GM03348 (cell line): ENCODE results near the gene ZDHHC24.
"Not testable (repeated sequence)": the region's sequence is repeated elsewhere in the genome, so short reads cannot be mapped to it uniquely, and the experiment has no call there.

ENCODE experiments used
- DNase-seq: peaks from one replicate; pipeline ENCODE4 v3.0.0; 2012; ENCODE audit warnings: low spot score

The ZDHHC24 gene

DNA sequence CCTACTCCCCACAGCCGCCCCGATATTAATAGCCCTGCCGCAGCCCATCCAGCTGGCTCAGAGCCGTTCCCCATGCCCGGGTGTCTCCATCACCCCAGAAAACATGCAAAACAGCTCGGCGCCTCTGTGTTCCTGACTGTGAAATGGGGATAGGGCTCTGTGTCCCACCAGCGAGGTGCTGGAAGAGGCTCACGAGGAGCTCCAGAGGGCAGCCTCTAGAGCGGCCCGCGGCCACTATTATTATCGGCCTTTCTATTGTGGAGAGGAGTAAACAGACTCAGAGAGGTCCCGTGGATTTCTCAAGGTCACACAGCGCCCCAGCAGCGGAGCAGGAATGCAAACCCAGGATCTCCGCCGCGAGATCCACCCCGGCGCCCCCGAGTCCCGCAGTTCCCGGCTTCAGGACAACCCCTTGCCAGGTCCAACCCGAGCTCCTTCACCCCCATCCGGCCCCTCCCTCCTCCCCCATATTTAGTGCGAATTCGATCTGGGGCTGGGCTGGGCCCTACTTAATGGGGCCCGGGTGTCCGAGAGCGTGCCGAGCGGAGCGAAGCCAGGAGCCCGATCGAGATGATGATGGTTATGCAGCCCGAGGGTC, 619 bp upstream of the ZDHHC24 start, which contains the start of gene ACTN3:
ACTN3 (plus strand) TSS at position 536 of the 598 bp plus-strand sequence; CDS start at position 571, 35 bp downstream.
- DNase-seq = peak; percentile 67

DNA sequence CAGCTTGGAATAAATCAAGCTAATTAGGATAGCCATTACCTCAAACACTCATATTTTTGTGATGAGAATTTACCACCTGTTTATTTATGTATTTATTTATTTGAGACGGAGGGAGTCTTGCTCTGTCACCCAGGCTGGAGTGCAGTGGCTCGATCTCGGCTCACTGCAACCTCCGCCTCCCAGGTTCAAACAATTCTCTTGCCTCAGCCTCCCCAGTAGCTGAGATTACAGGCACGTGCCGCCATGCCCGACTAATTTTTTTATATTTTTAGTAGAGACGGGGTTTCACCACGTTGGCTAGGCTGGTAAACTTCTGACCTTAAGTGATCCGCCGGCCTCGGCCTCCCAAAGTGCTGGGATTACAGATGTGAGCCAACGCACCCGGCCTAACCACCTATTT, 896 bp downstream of the ZDHHC24 start:
- not testable (repeated sequence) for DNase-seq

DNA sequence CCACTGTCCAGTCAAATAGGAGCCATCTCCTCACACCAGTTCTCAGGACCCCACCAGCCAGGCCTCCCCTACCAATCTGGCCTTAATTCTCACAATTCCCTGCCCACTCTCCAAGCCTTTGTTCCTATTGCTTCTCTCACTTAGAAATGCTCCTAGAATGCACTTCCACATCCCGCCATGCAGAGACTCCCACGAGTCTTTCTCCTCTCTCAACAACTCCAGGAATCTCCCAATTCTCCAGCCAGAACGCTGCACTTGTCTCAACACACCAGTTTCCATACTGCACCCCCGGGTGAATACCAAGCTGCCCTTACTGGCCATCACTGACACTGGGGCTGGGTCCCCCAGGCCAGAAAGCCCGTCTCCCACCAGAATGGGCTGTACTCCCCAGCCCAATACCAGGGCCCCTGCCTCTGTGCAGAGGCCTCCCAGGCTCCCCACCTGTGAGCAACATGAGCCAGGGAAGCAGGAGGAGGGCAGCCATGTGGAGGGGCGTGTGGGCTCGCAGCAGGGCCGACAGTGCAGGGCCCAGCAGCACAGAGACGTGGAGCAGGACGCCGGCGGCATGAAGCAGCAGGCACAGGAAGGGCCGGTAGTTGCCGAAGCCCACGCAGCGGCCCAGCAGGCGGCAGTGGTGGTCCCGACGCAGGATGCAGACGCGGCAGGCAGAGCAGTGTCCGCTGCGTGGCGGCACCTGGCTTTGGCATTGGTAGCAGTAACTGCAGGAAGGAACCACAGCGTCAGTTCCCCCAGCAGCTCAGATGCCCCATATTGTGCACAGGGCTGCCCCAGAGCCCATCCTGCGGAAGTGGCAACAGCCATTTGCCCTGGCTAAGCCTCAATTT, 2.4 kb downstream of the ZDHHC24 start:
- no peak for DNase-seq

DNA sequence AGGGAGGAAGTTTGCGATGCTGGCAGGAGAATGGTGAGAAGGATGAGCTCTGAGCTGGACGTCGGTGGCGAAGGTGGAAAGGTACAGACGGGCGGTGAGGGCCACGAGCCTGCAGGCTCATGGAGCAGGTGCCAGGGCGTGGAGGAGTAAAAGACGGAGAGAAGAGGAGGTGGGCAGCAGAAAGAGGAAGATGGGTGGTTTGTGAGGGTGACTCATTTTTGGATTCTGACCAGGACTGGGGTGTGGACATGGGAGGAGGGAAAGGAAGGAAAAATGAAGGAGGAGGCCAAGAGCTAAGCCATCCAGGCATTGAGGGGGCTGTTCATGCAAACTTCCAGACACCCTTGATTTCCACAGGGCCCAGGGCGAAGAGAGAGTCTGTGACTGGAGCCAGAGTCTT, 3.5 kb downstream of the ZDHHC24 start:
- DNase-seq = peak; percentile 68

DNA sequence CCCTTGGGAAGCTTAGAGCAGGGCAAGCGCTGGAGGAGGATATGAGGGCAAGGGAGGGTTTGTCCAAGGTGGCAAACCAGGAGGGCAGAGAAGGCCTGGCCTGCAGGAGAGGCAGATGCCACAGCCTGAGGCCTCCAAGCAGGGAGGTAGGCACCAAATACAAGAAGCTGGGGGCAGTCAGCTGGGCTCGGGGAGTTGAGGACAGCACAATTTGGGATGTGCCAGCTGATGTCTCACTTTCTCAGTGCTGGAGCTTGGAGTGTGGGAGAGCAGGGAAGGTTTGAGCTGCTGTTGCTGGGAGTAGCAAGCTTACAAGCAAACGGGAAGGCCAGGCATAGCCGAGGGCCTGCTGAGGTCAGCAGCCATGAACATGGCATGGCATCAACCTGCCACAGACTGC, 4.0 kb downstream of the ZDHHC24 start:
- DNase-seq = no peak

DNA sequence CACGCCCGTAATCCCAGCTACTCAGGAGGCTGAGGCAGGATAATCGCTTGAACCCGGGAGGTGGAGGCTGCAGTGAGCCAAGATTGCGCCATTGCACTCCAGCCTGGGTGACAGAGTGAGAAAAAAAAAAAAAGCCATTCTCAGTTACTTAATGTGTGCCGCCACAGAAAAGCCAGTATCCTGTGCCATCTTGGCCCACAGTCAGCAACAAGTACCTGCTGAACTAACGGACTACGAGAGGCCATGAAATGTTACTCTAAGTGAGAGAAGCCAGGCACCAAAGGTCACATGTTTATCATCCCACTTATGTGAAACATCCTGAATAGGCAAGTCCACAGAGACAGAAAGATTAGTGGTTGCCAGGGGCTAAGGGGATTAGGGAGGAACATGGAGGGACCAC, 5.2 kb downstream of the ZDHHC24 start:
- not testable (repeated sequence) for DNase-seq

DNA sequence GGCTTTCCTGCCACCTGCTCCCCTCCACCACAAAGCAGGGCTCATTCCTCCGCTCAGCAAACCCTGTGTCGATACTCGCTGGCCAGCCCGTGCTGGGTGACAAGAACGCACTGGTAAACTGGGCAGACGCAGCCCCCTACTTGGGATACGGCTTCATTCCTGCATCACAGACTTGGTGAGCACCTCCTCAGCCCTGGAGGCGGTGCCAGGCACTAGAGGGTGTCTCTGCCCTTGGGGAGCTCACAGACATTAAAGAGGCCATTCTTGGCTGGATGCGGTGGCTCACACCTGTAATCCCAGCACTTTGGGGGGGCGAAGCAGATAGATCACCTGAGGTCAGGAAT, 6.0 kb downstream of the ZDHHC24 start:
- DNase-seq = no peak

DNA sequence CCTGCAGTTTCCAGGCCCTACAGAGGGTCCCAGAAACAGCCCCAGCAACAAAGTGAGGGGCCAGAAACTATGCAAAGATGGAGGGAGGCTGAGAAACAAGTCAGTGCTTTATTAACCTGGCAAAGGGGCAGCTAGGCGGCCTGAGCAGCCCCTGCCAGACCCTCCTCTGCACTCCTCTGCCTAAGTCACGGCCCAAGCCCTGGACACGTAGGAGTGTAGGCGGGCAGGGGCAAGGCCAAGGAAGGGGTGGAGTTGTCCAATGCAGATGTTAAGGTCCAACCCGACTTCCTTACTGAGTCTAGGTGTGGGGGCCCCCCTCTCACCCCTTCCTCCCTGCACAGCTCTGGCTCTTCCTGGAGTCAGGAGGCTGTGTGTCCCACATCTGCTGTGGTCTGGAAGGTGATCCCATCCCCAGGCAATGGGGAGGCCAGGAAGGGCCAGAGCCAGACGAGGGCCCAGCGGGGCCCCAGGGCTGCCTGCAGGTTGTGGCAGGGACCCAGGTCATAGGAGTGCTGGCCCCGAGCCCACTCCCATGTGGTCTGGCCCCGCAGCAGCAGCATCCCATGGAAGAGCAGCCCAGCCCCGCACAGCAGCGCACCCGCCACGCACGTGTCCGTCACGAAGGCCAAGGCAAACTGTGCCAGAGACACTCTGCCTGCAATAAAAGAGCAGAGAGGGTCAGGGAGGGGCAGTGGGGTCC, 6.5 kb downstream of the ZDHHC24 start:
- DNase-seq = no peak

DNA sequence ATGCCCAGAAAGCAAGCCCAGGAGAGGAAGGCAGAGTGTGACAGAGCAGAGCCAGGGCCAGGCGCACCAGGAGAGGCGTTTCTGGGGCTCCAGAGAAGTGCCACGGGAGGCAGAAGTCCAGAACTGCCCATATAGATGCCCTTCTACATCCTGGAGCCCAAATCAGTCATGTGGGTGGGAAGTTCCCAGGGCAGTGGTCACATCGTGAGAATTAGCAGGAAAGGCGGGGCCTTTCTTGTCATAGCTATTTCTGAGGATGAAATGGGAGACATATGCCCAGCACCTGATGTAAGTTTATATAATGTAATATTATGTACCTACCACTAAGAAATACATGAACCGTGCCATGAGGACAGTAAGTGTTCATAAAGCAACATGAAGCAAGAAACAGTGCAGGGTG, 13.1 kb downstream of the ZDHHC24 start:
- no peak for DNase-seq

DNA sequence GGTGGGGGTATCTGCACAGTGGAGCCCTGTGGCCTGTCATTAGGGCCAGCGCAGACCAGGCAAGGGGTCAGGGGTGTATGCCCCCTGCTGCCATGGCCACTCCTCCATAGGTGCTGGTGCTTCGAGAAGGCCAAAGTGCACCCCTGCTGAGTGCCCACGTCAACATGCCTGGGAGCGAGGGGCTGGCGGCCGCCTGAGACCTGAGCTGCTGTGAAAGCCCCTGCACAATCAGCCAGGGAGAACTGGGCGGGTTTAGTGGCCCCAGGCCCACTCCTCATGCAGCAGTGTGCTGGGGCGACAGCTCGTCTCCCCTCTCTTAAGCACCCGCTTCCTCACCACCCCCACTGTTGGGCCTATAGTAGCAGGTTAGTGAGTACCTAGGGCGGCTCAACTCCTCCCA, 14.0 kb downstream of the ZDHHC24 start:
- DNase-seq = no peak

DNA sequence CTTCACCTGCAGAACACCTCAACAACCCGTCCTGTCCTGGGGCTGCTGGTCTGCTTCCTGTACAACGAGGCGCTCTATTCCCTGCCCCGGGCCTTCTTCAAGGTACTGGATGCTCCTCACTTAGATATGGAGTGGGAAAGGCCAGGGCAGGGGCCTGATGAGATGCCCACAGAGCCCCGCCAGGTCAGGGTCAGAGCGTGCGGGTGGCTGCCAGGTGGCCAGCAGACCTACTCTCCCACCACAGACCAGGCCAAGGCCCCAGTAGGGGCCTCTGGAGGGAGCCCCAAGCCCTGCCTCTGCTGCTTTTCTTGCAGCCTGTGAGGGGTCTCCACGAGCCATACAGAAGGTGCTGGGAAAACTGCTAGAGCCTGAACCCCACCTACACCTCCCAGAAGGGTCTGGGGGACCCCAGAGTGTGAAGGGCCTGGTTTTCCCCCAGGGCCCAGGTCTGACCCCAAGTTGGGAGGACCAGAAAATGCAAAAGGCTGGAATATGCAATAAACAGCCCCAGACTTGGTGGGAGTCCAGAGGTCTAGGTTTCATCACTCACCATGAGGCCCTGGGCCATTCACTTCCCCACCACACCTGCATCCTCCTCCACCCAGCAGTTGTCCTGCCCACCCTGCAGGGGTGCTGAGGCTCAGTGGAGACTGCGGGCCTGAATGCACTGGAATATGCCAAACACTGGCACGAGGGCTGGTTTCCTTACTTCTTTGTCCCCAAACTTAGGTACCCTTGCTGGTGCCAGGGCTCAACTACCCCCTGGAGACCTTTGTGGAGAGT, 14.7 kb downstream of the ZDHHC24 start:
- no peak for DNase-seq

DNA sequence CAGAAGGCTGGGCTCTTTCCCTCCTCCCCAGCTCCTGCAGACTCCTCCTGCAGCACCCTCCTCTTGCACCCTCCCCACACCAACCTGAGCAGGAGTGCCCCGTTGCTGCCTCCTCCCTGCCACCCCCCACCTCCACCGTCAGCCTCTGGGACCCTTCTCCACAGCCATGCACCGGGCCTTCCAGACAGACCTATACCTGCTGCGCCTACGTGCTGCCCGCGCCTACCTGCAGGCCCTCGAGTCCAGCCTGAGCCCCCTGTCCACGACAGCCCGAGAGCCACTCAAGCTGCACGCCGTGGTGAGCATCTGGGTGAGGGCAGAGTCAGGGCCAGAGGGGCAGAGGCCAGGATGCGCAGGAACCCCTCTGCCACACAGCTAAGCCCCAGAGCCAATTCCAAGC, 16.2 kb downstream of the ZDHHC24 start:
- DNase-seq = no peak

DNA sequence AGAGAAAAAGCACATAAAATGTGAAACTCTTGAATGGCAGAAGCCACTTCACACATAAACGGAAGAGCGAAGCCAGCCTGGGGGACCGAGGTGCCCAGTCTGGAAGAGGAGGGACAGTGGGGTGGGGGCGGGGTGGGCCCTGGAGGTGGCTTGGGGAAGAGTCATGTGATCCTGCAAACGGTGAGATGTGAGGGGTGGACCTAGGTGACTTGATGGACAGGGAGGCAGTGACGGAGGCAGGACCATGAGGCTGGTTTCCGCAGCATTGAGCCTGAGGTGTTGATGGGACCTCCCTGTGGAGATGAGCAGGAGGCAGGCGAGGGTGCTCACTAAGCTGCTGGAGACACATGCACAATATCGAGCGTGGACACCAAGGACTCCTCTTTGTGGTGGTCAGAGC, 16.8 kb downstream of the ZDHHC24 start:
- DNase-seq = no peak

DNA sequence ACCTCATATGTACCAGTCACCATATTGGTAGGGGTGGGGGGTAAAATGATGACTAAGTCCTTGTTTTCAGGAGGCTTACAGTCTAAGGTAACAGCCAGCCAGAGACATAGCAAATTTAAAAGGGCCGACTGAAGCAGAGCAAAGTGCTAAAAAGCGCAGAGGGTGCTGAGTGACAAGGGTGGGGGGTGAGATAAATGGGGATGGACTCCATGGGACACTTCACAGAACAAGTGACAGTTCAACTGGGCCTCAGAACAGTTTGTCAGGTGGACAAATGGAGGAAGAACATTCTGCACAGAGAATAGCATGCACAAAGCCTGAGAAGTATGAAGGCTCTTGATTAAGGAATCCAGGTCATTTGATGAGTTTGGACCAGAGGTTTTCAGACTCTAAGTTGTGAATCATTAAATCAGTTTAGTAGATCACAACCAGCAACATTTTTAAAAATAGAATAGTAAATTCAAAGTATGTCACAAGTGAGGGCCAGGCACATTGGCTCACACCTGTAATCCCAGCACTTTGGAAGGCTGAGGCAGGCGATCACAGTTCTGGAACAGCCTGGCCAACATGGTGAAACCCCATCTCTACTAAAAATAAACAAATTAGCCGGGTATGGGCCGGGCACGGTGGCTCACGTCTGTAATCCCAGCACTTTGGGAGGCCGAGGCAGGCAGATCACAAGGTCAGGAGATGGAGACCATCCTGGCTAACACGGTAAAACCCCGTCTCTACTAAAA, 21.4 kb downstream of the ZDHHC24 start:
- no peak for DNase-seq

DNA sequence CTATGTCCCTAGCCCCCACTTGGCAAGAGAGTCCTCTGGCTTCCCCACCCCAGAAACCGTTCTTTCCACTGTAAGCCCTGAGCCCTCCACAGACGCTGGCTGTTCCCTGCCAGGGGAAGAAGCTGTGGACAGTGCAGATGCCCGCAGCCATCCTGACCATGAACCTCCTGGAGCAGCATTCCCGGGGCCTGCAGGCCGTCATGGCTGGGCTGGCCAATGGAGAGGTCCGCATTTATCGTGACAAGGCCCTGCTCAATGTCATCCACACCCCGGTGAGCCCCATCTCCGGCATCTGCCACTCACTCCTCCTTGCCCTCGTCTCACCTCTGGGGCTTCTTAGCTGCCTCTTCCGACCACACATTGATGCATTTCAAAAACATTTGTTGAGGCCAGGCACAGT, 22.2 kb downstream of the ZDHHC24 start:
- DNase-seq = no peak

DNA sequence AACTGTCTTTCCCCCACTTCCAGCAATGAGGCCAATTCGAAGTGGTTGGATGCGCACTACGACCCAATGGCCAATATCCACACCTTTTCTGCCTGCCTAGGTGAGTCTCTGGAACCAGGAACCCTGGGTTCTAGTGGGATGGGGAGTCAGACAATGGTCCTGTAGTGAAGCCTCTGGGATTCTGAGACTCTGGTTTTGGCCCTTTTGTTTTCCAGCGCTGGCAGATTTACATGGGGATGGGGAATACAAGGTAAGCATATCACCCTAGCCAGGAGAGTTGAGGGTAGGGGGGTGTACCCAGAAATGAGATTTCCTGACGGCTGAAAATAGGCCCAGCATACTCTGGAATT, 34.9 kb downstream of the ZDHHC24 start:
- no peak for DNase-seq

DNA sequence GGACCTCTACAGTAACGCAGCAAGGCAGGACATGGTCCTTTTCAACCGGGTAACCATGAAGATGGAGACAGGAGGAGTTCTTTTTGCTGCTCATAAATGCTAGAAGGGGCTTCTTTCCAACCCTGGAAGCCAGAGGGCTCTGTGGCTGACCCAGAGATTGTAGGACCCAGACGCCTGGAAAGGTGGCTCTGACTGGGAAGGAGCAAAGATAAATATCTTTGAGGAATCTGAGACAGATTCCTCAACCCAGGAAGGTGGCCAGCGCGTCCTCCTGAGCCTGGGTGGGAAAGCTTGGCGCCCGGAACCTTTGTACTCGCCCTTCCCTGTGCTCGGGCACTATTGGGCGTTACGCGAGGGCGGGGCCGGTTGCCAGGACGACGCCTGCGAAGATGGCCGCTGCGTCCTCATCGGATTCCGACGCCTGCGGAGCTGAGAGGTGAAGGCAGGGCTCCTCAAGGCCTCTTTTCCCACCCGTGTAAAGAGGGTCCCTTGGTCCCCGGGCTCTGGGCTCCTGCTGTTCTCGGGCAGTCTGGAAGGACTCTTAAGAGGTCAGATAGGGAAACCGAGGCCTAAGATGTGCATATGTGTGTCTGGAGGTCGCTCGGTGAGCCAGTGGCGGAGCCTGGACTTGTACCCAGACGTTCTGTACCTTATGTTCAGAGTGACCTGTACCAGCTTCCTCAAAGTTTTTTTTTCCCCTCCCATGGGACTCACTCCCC, 35.4 kb downstream of the ZDHHC24 start, which contains the start of gene BBS1:
BBS1 (plus strand) TSS at position 365 of the 719 bp plus-strand sequence; CDS start at position 390, 25 bp downstream.
- peak; percentile 95 for DNase-seq

DNA sequence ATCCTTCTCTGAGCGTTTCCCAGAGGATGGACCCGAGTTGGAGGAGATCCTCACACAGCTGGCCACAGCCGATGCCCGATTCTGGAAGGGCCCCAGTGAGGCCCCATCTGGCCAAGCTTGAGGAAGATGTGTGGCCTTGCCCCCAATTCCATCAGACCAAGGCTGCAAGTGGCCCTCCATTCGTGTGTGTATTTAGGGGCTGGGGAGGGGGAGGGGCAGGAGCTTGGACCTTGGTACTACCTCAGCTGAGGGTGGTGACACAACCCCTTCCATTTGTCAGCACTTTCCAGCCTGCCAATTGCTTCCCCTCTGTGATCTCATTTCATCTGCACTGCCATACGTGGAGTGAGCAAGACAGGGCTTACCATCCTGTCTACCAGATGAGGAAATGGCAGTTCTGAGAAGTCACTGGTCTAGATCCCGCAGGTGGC, 36.7 kb downstream of the ZDHHC24 start:
- no peak for DNase-seq

DNA sequence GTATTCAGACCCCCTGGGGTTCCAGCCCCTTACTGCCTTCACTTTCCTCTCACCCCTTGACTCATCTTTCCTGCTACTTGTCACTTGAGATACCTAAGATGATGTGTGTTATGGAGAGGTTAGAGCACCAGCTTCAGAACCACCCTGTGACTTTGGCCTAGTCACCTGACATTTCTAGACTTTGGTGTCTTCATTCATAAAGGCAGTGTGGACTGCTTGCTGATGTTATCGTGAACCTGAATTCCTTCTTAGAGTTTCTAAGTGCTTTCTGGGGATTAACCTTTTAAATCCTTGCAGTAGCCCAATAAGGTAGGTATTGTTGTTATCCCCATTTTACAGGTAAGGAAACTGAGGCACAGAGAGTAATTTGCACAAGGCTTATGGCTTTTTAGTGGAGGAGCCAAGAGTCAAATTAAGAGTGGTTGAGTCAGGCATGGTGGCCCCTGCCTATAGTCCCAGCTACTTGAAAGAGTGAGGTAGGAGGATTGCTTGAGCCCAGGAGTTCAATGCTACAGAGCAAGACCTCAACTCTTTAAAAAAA, 40.5 kb downstream of the ZDHHC24 start:
- DNase-seq = no peak

DNA sequence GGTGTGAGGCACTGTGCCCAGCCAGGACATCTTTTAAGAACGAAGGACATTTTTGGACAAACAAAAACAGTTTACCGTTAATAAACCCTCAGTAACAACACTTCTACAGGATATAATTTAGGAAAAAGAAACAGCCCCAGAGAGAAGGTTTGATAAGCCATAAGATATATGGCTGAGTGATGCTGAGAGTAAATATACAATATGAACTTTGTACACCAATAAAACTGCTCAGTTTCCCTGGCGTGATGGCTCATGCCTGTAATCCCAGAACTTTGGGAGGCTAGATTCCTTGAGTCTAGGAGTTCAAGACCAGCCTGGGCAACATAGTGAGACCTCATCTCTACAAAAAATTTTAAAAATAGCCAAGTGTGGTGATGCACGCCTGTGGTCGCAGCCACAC, 47.3 kb downstream of the ZDHHC24 start:
- no peak for DNase-seq

DNA sequence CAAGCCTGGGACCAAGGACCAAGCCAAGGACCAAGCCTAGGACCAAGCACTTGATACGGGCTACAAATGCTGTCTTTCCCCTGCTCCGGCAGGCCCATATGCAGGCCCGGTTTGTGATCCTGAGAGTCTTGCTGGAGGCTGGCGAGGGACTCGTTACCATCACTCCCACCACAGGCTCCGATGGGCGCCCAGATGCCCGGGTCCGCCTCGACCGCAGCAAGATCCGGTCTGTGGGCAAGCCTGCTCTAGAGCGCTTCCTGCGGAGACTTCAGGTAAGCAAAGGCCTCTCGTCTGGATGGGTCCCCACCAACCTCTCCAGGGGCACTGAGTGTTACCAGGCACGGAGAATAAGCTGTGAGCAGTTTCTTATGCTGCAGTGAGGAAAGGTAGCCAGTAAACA, 48.6 kb downstream of the ZDHHC24 start:
- no peak for DNase-seq
